H9 (cell line): ENCODE results near the gene CCR2. TPM values are rescaled to one million over a fixed set of nuclear protein-coding genes. Genes with fewer than 3 reads are reported as not detected.

ENCODE experiments used
- DNase-seq: peaks from one replicate; pipeline ENCODE4 v3.0.0-alpha.2; 2017
- H2AFZ ChIP-seq: one replicate; pipeline ENCODE4 v1.6.1; 2013; ENCODE audit warnings: mild to moderate bottlenecking, low read length, control low read depth, moderate library complexity
- H2AK5ac ChIP-seq: 2 replicates; pipeline ENCODE4 v1.6.1; 2013; ENCODE audit warnings: low read length, control low read depth, mixed read lengths; ENCODE audit not compliant: insufficient read length
- H2BK120ac ChIP-seq: one replicate; pipeline ENCODE4 v1.6.1; 2013; ENCODE audit warnings: low read depth, mild to moderate bottlenecking, low read length, control low read depth, inconsistent platforms; ENCODE audit not compliant: poor library complexity, severe bottlenecking
- H2BK12ac ChIP-seq: 2 replicates; pipeline ENCODE4 v1.6.1; 2013; ENCODE audit warnings: low read length, control low read depth, mixed read lengths, low read depth; ENCODE audit not compliant: insufficient read length
- H2BK15ac ChIP-seq: 2 replicates; pipeline ENCODE4 v1.6.1; 2013; ENCODE audit warnings: low read depth, low read length, control low read depth
- H2BK20ac ChIP-seq: one replicate; pipeline ENCODE4 v1.6.1; 2013; ENCODE audit warnings: low read depth, mild to moderate bottlenecking, low read length, control low read depth, inconsistent platforms; ENCODE audit not compliant: poor library complexity, severe bottlenecking
- H2BK5ac ChIP-seq: 2 replicates; pipeline ENCODE4 v1.6.1; 2013; ENCODE audit warnings: low read length, control low read depth, mixed read lengths; ENCODE audit not compliant: insufficient read length
- H3K14ac ChIP-seq: 2 replicates; pipeline ENCODE4 v1.6.1; 2013; ENCODE audit warnings: low read length, control low read depth; ENCODE audit not compliant: insufficient read depth
- H3K18ac ChIP-seq: 2 replicates; pipeline ENCODE4 v1.6.1; 2013; ENCODE audit warnings: low read depth, mild to moderate bottlenecking, mixed read lengths, low read length, control low read depth; ENCODE audit not compliant: insufficient read length
- H3K23ac ChIP-seq: 2 replicates; pipeline ENCODE4 v1.6.1; 2013; ENCODE audit warnings: low read length, control low read depth, mixed read lengths, low read depth; ENCODE audit not compliant: insufficient read length
- H3K23me2 ChIP-seq: 2 replicates; pipeline ENCODE4 v1.6.1; 2013; ENCODE audit warnings: low read depth, mild to moderate bottlenecking, mixed read lengths, low read length, control low read depth; ENCODE audit not compliant: insufficient read length, poor library complexity, severe bottlenecking
- H3K27ac ChIP-seq: 2 replicates; pipeline ENCODE4 v1.5.1; 2013; ENCODE audit warnings: low read length, control low read depth, mixed read lengths, low read depth; ENCODE audit not compliant: insufficient read length
- H3K27me3 ChIP-seq: 2 replicates; pipeline ENCODE4 v1.6.1; 2013; ENCODE audit warnings: low read length, control low read depth, inconsistent platforms; ENCODE audit not compliant: insufficient read depth
- H3K4ac ChIP-seq: 2 replicates; pipeline ENCODE4 v1.6.1; 2013; ENCODE audit warnings: low read depth, mild to moderate bottlenecking, control low read depth, inconsistent platforms, low read length, moderate library complexity
- H3K4me1 ChIP-seq: 2 replicates; pipeline ENCODE4 v1.6.1; 2013; ENCODE audit warnings: low read length, control low read depth, inconsistent platforms; ENCODE audit not compliant: insufficient read depth
- H3K4me2 ChIP-seq: 2 replicates; pipeline ENCODE4 v1.6.1; 2013; ENCODE audit warnings: low read length, control low read depth, mixed read lengths; ENCODE audit not compliant: insufficient read length, insufficient read depth
- H3K56ac ChIP-seq: 2 replicates; pipeline ENCODE4 v1.6.1; 2013; ENCODE audit warnings: low read depth, mild to moderate bottlenecking, mixed read lengths, low read length, control low read depth; ENCODE audit not compliant: insufficient read length
- H3K79me1 ChIP-seq: 2 replicates; pipeline ENCODE4 v1.6.1; 2013; ENCODE audit warnings: low read depth, mild to moderate bottlenecking, moderate library complexity, low read length, control low read depth, inconsistent platforms; ENCODE audit not compliant: insufficient read depth, poor library complexity, severe bottlenecking
- H3K79me2 ChIP-seq: 2 replicates; pipeline ENCODE4 v1.6.1; 2013; ENCODE audit warnings: low read length, control low read depth, inconsistent platforms; ENCODE audit not compliant: insufficient read depth
- H3K9ac ChIP-seq: 2 replicates; pipeline ENCODE4 v1.6.1; 2013; ENCODE audit warnings: low read length, control low read depth, mixed read lengths; ENCODE audit not compliant: insufficient read length; ENCODE audit errors: extremely low read depth
- H3K9me3 ChIP-seq: one replicate; pipeline ENCODE4 v1.6.1; 2013; ENCODE audit warnings: low read depth, low read length, inconsistent platforms; ENCODE audit not compliant: control insufficient read depth
- H3T11ph ChIP-seq: one replicate; pipeline ENCODE4 v1.6.1; 2013; ENCODE audit warnings: mild to moderate bottlenecking, low read length, control low read depth, inconsistent platforms
- H4K20me1 ChIP-seq: one replicate; pipeline ENCODE4 v1.6.1; 2013; ENCODE audit not compliant: control insufficient read depth, insufficient read length, insufficient read depth
- H4K5ac ChIP-seq: 2 replicates; pipeline ENCODE4 v1.6.1; 2013; ENCODE audit warnings: low read depth, mild to moderate bottlenecking, mixed read lengths, low read length, control low read depth; ENCODE audit not compliant: insufficient read length
- H4K8ac ChIP-seq: replicated peaks from 2 replicates; pipeline ENCODE4 v1.6.1; 2013; ENCODE audit warnings: low read length, control low read depth, mixed read lengths, low read depth; ENCODE audit not compliant: insufficient read length
- H4K91ac ChIP-seq: 2 replicates; pipeline ENCODE4 v1.6.1; 2013; ENCODE audit warnings: low read depth, mild to moderate bottlenecking, moderate library complexity, mixed read lengths, low read length, control low read depth; ENCODE audit not compliant: insufficient read length
- H3K27ac Mint-ChIP-seq, 3 experiments: 2 replicates in 2 of 3; 3 replicates in 1 of 3; pipeline ENCODE4 v1.8.0; 2020 to 2021; ENCODE audit warnings: mixed read lengths in 3 of 3, mild to moderate bottlenecking in 1 of 3, moderate library complexity in 1 of 3
- H3K27me3 Mint-ChIP-seq: 2 replicates; pipeline ENCODE4 v1.8.0; 2021; ENCODE audit warnings: low read depth, mild to moderate bottlenecking, moderate library complexity, mixed read lengths
- H3K36me3 Mint-ChIP-seq, 3 experiments: 2 replicates in 2 of 3; 3 replicates in 1 of 3; pipeline ENCODE4 v1.8.0; 2020 to 2021; ENCODE audit warnings: low read depth in 3 of 3, mixed read lengths in 3 of 3; ENCODE audit not compliant: insufficient read depth in 1 of 3
- H3K4me1 Mint-ChIP-seq, 2 experiments: 2 replicates each; pipeline ENCODE4 v1.8.0; 2020; ENCODE audit warnings: mixed read lengths in 2 of 2
- H3K4me3 Mint-ChIP-seq, 2 experiments: 2 replicates in 1 of 2; 3 replicates in 1 of 2; pipeline ENCODE4 v1.8.0; 2020 to 2021; ENCODE audit warnings: mild to moderate bottlenecking in 2 of 2, mixed read lengths in 2 of 2, moderate library complexity in 1 of 2
- H3K9me3 Mint-ChIP-seq, 2 experiments: 2 replicates in 1 of 2; 3 replicates in 1 of 2; pipeline ENCODE4 v1.8.0; 2020; ENCODE audit warnings: mild to moderate bottlenecking in 2 of 2, mixed read lengths in 2 of 2, moderate library complexity in 1 of 2
- CTCF ChIP-seq: fragments of 200-600 bp; sonication (generic); conservative IDR thresholded peaks from 3 replicates; pipeline ENCODE4 v1.8.0; 2021; ENCODE audit warnings: antibody characterized with exemption, mild to moderate bottlenecking
- WGBS: extraction: QIAGEN DNeasy Blood & Tissue Kit; methylation state at CpG from one replicate; pipeline ENCODE4 v1.1.7; 2013; ENCODE audit warnings: missing lambda C conversion rate, low lambda C conversion rate, mixed read lengths; ENCODE audit not compliant: insufficient read length; ENCODE audit errors: extremely low coverage; 5-methylcytosine and 5-hydroxymethylcytosine counted together
- total RNA-seq: library from RNA; stranded (reverse); gene quantifications from 2 replicates; pipeline ENCODE4 v1.2.1, GENCODE V29; 2021

Gene CCR2
- total RNA-seq, 1 experiment from 2014 or later = not detected

- Histone ChIP-seq H3K14ac (no peak overlapping the region), H4K8ac (no peak overlapping the region), H2BK20ac (no peak overlapping the region), H4K20me1 (no peaks in the 10 kb centered on the region), H2BK120ac (no peak overlapping the region), H3T11ph (no peak overlapping the region), H2AFZ (no peak overlapping the region), H3K27ac (no peak overlapping the region), H2AK5ac (no peak overlapping the region), H2BK12ac (no peak overlapping the region), H3K4me2 (no peak overlapping the region), H3K23ac (no peak overlapping the region), H2BK15ac (no peak overlapping the region), H3K79me1 (no peaks in the 10 kb centered on the region), H3K9ac (no peak overlapping the region), H3K4me1 (no peaks in the 10 kb centered on the region), H3K9me3 (no peaks in the 10 kb centered on the region), H3K56ac (no peak overlapping the region), H4K5ac (no peak overlapping the region), H3K79me2 (no peaks in the 10 kb centered on the region), H3K4ac (no peak overlapping the region), H2BK5ac (no peak overlapping the region), H3K27me3 (no peaks in the 10 kb centered on the region), H3K23me2 (no peaks in the 10 kb centered on the region), H4K91ac (no peak overlapping the region), H3K18ac (no peak overlapping the region)
- no peak for TF ChIP-seq CTCF
- no peak overlapping the region for H3K4me3 Mint-ChIP-seq
- WGBS = no CpG with 5 or more reads among the region's 4 CpGs
- no peaks in the 10 kb centered on the region for H3K36me3 Mint-ChIP-seq
- DNase-seq = no peak
- H3K9me3 Mint-ChIP-seq = no peaks in the 10 kb centered on the region; a peak in 1 of 5 replicates
- no peak overlapping the region for H3K27ac Mint-ChIP-seq
- H3K27me3 Mint-ChIP-seq = peaks cover 4% of the 10 kb centered on the region
- peaks cover 2 to 5% of the 10 kb centered on the region in 2 experiments; a peak in 2 of 4 replicates for H3K4me1 Mint-ChIP-seq
These were observed 52.5 kb downstream of the CCR2 start for GRCh38 chr3:46406443-46406787.
